Anterior cingulate cortex (tissue), 58 donors: ENCODE data around the gene SRSF3.
A peak's percentile ranks its signal among the peaks of the same experiment; 100 is the strongest.
"Not testable (repeated sequence)": the region's sequence is repeated elsewhere in the genome, so short reads cannot be mapped to it uniquely, and the experiment has no call there.

Experiments
- DNase-seq, 58 donors: peaks; one replicate each; lab custom pipeline; 2025; lab: John Stamatoyannopoulos, UW

Gene SRSF3

DNA sequence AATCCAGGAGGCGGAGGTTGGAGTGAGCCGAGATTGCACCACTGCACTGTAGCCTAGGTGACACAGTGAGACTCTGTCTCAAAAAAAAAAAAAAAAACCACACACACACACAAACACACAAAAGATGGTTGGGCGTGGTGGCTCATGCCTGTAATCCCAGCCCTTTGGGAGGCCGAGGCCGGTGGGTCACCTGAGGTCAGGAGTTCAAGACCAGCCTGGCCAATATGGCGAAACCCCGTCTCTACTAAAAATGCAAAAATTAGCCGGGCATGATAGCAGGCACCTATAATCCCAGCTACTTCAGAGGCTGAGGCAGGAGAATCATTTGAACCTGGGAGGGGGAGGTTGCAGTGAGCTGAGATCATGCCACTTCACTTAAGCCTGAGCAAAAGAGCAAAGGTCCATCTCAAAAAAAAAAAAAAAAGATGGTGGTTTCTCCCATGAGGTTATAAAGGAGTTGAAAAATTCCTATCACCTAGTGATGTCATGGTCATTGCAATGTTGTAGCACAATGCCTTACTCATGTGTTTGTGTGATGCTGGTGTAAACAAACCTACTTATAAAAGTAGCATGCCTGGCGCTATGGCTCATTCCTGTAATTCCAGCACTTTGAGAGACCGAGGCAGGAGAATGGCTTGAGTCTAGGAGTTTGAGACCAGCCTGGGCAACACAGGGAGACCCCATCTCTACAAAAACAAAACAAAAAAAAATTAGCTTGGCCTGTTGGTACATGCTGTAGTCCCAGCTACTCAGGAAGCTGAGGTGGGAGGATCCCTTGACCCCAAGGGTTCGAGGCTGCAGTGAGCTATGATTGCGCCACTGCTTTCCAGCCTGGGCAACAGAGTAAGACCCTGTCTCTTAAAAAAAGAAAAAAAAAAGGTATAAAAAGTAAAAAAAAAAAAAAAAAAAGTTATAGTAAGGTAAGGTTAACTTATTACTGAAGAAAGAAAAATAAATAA, 21.5 kb upstream of the SRSF3 start:
- DNase-seq = not testable (repeated sequence)

DNA sequence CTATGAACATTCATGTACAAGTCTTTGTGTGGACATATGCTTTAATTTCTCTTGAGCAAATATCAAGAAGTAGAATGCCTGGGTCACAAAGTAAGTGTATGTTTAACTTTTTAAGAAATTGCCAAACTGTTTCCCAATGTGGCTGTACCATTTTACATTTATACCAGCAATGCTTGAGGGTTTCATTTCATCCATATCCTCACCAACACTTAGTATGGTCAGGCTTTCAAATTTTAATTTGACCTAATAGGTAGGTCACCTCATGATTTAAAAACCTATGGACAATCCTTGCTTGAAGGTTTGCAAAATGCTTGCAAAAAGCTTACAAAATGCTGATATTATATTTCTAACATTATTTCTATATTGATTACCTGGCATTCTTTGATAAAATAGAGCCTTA, 19.5 kb upstream of the SRSF3 start:
- no peak for DNase-seq

DNA sequence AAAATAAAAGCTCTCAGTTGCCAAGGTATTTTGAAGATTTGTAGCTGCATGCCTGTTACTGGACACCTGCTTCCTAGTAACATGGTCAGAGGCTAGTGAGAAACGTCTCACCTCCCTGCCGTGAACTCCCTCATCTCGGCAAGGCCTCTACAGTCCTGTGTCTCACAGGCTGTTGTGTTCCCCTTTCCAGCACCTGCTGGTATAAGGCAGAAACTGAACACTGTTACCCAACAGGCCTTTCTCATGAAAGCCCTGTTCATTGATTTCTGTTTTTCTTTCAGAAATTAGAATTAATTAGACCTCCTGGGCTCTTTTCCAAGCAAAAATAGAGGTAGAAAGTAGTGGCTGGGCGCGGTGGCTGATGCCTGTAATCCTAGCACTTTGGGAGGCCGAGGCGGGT, 17.6 kb upstream of the SRSF3 start:
- no peak for DNase-seq

DNA sequence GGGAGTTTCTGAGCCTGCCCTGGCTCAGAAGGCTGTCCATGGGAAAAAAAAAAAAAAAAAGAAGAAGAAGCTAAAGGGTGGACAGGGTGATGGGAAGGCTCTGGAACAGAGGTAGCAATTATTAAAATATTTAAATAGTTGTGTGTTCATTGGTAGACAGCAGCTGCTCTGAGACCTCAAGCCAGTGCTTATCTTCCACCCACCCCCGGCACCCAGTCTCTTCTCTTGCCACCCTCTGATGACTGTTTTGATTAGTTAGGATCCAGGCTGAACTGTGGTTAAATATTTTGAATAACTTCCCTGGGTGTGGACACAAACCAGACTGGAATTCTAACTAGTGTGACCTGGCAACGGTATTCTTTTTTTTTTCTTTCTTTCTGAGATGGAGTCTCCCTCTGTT, 16.9 kb upstream of the SRSF3 start:
- DNase-seq = no peak

DNA sequence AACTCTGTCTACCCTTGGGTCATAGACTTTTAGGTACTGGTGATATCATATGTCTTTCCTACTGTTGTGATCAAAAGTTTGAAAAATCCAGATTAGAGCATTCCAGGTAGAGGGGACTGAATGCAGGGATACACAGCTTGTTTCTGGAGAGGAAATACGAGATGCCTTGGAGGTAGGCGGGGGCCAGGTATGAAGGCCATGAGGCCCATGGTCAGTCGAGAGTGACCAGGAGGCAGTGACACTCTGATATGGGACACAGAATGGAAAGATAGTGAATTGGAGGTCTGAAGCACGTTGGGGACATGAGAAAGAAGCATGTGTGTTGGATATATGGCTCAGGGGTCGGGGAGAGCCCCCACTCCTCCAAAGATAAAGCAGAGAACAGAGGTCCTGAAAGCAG, 16.1 kb upstream of the SRSF3 start:
- no peak for DNase-seq

DNA sequence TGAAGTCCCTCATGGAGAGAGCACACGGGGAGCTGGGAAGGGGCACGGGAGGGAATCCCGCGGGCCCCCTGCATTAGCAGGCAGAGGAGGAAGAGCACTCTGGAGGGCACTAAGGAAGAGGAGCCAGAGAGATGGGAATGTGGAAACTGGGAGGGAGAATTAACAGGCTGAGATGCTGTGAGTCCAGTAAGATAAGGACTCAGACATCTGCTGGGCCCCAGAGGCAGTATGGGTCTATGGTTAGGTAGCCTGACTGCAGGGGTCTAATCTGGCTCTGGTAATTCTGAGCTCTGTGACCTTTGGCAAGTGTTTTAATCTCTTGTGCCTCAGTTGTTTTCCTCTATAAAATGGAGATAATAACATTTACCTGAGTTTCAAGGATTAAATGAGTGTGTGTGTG, 15.7 kb upstream of the SRSF3 start:
- no peak for DNase-seq

DNA sequence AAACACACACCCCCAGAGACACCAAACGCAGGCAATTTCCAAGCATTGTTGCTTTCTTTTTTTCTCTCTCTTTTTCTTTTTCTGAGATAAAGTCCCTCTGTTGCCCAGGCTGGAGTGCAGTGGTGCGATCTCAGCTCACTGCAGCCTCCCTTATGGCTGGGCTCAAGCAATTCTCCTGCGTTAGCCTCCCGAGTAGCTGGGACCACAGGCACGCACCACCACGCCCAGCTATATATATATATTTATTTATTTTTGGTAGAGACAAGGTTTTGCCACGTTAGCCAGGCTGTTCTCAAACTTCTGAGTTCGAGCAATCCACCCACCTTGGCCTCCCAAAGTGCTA, 14.0 kb upstream of the SRSF3 start:
- DNase-seq = no peak

DNA sequence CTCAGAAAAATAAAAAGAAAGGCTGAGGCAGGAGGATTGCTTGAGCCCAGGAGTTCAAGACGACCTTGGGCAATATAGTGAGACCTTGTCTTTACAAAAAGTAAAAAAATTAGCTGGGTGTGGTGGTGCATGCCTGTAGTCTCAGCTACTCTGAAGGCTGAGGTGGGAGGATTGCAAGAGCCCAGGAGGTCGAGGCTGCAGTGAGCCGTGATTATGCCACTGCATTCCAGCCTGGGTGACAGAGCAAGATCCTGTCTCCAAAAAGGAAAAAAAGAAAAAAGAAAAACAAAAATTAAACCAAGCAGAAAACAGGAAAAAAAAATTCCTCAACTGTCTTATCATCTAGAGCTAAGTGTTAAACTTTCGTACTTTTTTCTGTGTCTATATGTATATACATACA, 12.4 kb upstream of the SRSF3 start:
- DNase-seq = no peak

DNA sequence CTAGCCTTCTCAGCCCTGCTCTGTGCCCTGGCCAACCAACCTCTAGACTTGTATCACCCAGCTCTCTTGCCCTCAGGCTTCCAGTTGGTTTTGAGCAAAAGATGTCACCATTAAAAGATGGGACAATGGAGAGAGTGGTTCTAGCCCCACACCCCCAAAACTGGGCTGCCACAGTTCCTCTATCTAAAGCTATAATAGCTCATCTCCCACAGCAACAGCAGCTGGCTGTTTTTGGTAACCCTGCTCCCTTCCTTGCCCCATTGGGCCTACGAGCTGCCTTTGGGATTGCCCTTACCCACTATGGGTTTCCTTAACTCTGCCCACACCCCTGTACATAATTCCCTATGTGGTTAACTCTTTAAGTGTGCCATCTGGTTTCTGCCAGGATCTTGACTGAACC, 7.6 kb upstream of the SRSF3 start:
- DNase-seq = no peak

DNA sequence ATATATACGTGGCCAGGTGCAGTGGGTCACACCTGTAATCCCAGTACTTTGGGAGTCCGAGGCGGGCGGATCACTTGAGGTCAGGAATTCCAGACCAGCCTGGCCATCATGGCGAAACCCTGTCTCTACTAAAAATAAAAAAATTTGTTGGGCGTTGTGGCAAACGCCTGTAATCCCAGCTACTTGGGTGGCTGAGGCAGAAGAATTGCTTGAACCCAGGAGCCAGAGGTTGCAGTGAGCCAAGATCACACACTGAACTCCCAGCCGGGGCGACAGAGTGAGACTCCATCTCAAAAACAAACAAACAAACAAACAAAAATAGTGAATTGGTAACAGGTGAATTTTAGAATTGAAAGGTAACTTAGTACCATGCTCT, 5.1 kb upstream of the SRSF3 start:
- not testable (repeated sequence) for DNase-seq

DNA sequence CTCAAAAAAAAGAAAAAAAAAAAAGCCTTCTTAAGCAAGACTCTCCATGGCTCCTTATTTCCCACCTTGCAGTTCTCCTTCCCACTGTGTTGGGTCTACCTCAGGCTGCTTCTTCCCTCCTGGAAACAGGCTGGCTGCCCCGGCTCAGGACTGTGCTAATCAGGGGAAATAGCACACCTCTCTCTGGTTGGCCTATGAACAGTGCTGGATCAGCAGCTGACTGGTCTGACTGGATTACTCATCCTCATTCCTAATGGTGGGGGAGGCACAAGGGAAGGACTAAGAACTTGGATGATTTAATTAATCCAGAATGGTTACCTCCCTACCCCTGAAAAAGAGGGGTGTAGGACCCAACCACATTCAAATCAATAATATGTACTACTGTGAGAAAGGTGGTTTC, 3.9 kb upstream of the SRSF3 start:
- no peak for DNase-seq

DNA sequence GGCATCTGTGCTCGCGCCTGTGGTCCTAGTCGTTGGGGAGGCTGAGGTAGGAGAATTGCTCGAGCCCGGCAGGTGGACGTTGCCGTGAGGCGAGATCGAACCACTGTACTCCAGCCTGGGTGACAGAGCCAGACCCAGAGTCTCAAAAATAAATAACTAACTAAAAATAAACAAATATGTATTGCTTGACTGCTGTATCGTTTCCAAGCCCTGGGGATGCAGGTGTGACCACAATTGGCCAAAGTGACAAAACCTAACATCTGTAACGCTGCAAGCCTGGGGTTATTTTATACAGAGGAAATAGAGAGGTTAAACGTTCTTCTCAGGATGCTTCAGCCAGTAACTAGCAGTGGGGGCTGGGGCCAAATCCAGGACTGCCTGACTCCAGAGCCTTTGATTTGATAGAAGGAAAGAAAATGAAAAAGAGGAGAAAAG, 1.9 kb upstream of the SRSF3 start:
- no peak for DNase-seq

DNA sequence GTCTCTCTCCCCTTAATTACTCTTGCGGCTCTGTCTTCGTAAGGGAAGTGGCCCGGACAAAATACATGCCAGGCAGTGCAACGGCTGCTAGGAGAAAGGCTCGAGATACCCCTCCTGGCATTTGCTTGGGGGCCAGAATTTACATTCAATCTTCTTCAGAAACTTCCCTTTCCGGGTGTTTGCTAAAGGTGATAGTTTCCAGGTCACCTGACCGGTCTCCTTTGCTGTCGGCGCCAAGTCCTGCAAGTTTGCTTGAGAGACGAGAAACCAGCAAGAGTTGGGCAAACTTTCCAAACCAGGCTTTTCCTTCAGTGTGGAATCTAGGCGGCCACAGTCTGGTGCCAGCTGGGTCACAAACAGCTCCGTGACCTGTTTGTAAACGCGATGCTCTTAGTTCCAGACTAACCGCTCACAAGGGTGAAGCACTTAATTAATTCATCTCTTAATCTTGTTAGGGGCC, 563 bp upstream of the SRSF3 start:
- peak in 40 of 58 donors; percentile 31 to 95 (median 76) for DNase-seq

DNA sequence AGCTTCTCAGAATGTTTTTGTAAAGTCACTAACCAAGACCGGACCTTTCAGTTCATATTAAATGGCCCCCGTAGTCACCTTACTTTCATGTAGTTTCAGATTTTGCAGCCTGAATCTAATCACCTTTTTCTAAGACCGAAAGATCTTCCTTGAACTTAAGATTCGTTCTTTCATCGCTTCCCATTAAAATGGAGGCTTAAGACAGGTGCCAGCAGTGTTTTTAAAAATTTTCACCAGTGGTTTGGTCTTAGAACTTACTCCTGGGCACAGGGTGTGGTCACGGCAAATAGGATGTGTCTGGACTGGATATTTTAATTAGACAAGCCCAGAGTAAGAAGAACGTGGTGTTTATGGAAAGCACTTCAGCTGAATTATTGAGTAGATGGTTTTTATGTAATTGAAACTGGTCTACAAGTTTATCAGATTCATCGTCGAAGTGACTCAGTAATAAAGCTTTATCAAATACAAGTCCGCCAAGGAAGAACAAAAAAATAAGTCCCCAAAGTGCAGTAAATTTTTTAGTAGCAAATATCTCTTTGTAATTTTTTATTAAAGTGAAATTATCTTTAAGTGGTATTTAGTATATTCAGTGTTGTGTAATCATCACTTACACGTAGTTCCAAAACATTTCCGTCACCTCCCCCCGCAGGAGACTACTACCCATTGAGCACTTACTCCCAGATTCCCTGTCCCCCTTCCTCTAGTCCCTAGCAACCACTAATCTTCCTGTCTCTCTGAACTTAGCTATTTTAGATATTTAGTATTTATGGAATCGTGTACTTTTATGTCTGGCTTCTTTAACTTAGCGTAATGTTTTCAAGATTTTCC, 868 bp downstream of the SRSF3 start:
- DNase-seq = peak in 5 of 58 donors; percentile 5 to 31 (median 9)

DNA sequence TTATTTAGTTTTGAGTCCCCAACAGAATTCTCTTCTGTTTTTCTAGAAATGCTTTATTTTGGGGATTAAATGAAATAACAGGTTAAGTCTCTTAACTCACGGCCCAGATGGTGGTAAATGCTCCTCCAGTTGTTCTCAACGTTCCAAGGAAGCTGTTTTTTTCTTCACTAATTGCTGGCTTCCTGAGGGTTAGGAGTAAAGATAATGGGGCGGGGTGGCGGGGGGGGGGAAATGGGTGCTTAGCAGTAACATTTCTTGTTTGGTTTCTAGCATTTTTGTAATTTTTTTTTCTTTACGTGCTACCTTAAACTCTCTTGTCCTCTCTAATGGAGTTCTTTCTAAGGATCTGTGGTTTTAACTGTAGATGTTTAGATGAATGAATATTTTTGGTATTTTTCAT, 2.2 kb downstream of the SRSF3 start:
- no peak for DNase-seq

DNA sequence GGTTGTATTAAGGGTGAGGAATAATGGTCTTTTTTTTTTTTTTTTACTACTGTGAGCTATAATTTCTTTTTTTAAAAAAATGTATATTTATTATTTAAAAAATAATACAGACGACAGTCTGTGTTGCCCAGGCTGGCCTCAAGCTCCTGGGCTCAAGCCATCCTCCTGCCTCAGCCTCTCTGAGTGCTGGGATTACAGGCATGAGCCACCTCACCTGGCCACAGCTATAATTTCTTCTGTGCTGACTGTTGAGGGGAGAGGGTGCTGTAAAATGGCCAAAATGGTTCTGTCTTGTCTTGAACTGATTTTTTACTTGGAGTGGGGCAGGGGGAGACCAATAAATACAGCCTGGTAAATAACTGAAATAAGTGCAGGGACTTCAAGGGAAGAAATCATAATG, 3.6 kb downstream of the SRSF3 start:
- DNase-seq = no peak

DNA sequence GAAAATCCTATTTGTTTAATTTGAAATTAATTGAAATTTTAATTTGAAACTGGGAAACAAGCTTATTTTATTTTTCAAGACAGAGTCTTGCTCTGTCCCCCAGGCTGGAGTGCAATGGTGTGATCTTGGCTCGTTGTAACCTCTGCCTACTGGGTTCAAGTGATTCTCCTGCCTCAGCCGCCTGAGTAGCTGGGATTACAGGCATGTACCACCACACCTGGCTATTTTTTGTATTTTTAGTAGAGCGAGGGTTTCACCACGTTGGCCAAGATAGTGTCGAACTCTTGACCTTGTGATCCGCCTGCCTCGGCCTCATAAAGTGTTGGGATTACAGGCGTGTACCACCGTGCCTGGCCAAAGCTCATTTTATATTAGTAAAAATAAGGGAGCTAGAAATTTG, 4.2 kb downstream of the SRSF3 start:
- DNase-seq = no peak

DNA sequence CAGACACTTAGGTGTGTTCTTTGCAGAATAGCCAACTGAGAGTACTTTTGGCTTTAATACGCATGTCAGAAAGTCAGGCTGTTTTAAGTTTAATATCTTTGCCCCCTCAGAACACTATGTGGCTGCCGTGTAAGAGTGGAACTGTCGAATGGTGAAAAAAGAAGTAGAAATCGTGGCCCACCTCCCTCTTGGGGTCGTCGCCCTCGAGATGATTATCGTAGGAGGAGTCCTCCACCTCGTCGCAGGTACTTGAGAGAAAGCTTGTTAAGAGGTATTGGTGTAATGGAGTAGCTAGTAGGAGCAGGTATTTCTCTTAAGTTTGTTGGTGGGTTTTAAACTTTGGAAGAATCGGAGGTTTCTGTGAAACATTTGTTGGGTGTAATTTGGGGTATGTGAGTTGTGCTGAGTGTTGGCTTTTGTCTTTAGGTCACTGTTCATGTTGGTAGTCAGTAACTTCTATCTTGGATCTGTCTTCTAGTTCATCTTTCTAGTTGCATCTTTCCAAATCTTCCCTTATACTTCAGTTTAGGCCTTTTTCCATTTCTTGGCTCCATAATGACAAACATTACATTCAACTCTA, 4.7 kb downstream of the SRSF3 start:
- no peak for DNase-seq

DNA sequence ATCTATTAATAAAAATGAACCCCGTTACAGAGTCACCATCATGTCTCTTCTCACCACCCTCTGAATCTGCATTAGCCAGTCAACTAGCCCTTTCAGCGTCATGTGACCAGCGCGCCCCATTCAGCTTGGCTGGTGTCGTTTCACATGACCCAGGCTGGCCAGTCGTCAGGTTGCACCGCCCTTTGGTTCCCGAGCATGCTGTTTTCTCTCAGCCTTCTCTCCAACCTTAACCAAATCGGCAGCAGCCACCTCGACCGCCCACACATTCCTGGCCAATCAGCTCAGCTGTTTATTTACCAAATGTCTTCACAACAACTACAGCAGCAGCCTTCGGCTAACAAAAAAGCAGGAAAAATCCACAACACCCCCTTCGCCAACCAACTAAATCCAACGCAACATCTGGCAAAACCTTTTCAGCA, 5.6 kb downstream of the SRSF3 start:
- DNase-seq = peak in 15 of 58 donors; percentile 8 to 49 (median 25)

DNA sequence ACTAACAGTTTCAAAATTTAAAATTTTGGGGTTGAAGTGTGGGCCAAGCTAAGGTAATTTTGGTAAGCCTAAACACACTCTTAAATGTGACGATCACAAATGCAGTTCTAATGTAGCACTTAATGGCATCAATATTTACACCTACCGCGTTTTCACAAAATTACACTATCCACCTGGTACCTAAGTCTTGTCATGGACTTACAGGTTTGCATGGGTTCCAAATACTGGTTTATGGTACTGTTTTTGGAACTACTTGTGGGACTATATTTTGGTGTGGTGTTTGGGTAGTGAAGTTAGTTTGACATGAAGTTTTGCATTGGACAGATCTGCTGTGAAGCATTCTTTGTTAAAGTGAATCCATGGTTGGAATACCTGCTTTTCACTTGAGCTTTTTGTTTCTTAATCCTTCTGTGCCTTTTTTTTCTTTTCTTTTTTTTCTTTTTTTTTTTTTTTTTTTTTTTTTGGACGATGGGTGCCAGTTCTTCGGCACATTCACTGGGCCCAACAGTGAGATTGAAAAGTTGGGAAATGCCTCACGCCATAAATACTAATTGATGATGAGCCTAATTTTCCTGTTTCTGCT, 6.5 kb downstream of the SRSF3 start:
- DNase-seq = no peak

DNA sequence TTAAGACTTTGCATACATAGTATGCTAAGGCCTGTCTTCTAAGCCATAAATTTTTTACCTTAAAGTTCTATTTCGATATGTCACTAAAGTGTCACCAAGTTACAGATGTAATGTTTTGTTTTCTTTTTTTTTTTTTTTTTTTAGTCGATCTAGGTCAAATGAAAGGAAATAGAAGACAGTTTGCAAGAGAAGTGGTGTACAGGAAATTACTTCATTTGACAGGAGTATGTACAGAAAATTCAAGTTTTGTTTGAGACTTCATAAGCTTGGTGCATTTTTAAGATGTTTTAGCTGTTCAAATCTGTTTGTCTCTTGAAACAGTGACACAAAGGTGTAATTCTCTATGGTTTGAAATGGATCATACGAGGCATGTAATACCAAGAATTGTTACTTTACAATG, 7.7 kb downstream of the SRSF3 start:
- DNase-seq = not testable (repeated sequence)
